ENCODE results near the gene HOXA9. TPM values are rescaled to one million over a fixed set of nuclear protein-coding genes. Genes with fewer than 3 reads are reported as not detected.

The HOXA9 gene
- total RNA-seq, 2 experiments from 2014 or later = not detected

DNA sequence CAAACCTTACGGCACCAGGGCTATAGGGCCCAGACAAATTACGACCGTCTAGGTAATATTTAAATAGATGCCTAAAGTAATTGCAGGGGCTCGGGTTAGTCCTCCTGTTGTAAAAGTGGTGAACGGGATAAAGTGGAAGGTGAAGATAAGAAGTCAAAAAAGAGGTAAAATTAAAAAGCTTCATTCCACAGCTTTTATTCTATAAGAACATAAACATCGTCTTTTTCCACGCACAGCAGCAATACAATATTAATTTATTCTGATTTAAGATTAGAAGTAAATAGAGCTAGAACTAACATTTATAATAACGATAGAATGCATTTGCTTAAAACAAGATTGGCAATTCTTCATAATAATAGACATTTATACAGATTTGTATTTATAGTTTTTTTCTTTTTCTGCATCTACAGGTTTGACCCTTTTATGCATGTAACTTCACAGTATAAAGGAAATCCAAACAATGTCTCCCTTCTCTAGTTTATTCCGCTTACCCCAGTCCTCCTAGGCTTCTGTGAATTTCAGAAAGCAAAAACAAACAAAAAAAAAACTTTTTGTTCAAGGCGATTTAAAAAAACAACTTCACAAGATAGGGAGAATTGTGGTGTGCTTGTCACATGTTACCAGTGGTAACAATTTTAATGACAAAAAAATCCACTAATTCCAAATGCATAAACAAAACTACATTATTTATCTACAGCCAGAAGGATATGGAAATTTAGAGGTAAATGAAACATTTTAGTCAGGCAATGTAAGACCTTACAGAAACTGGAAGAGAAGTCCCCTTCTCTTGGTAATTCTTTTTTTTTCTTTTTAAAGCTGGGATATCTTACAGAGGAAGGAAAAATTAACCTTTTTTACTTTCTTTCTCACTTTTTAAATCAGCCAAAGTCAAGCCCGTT lies 5.3 kb upstream of the HOXA9 start:
- DNase-seq = no peak
- Mint-ChIP-seq H3K36me3 (ENCODE audit: low read depth) (no peaks in the 10 kb centered on the region), H3K9me3 (no peaks in the 10 kb centered on the region), H3K4me3 (no peak overlapping the region), H3K27me3 (peaks cover 73% of the 10 kb centered on the region), H3K4me1 (ENCODE audit: low read depth) (peaks cover 34% of the 10 kb centered on the region), H3K27ac (no peak overlapping the region)
- CTCF ChIA-PET = interaction anchor here (0.9 to 10.4 kb wide), 8 partner anchors 8 to 801 kb away, joined by 3 to 61 read pairs (median 5); no protein-coding TSS in a partner anchor
- no peak for ATAC-seq
- TF ChIP-seq, protein P1, sequence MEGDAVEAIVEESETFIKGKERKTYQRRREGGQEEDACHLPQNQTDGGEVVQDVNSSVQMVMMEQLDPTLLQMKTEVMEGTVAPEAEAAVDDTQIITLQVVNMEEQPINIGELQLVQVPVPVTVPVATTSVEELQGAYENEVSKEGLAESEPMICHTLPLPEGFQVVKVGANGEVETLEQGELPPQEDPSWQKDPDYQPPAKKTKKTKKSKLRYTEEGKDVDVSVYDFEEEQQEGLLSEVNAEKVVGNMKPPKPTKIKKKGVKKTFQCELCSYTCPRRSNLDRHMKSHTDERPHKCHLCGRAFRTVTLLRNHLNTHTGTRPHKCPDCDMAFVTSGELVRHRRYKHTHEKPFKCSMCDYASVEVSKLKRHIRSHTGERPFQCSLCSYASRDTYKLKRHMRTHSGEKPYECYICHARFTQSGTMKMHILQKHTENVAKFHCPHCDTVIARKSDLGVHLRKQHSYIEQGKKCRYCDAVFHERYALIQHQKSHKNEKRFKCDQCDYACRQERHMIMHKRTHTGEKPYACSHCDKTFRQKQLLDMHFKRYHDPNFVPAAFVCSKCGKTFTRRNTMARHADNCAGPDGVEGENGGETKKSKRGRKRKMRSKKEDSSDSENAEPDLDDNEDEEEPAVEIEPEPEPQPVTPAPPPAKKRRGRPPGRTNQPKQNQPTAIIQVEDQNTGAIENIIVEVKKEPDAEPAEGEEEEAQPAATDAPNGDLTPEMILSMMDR (IDR thresholded peaks at IDR 0.05) = no peak
- POLR2A ChIA-PET = no interaction called here
- intact Hi-C loops (cut with micrococcal nuclease) = loop anchor here (5.0 kb wide), 1 partner anchor 72 kb away; the partner anchor contains the start of gene EVX1

DNA sequence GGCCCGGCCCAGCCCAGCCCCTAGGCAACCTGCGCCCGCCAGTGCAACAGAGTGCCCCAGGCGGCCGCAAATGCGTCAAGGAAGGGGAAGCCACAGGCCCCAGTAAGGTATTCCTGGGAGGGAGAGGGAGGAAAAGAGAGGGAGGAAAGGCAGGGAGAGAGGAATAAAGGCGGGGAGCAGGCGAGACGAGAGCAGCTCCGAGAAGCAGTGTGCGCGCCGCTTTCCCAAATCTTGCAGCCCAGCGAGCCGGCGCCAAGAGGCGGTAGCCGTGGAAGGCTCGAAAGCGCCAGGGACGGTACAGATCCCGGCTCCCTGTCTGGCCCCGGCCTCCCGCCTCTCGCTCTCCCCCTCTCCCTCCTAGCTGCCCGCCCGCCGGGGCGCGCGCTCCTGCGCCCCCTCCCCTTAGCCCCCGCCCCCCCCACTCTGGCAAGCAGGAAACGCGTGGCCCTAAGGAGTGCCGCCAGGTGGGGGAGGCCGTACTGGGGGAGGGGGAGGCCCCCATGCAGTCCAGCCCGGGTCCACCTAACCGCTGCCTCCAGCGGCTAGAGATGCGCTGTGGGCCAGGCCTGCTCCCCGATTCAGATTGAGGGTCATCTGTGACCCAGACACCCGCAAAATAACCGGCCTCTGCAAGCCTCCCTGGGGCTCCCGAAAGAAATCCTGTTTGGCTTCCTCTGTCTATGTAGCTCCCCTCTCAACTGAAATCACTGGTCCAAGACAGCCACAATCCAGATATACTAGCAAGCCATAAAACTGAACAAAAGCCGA lies 4.5 kb upstream of the HOXA9 start:
- no peak for DNase-seq
- TF ChIP-seq, protein P1 (IDR thresholded peaks at IDR 0.05) = no peak
- Mint-ChIP-seq H3K4me3 (no peak overlapping the region), H3K9me3 (no peaks in the 10 kb centered on the region), H3K27me3 (peaks cover 72% of the 10 kb centered on the region), H3K27ac (no peak overlapping the region), H3K4me1 (ENCODE audit: low read depth) (peaks cover 37% of the 10 kb centered on the region), H3K36me3 (ENCODE audit: low read depth) (no peaks in the 10 kb centered on the region)
- ChIA-PET POLR2A (no interaction called here), CTCF (interaction anchor here (1.1 to 10.4 kb wide), 7 partner anchors 7 to 800 kb away, joined by 3 to 61 read pairs (median 5); no protein-coding TSS in a partner anchor)
- intact Hi-C loops (cut with micrococcal nuclease) = loop anchor here (5.0 kb wide), 2 partner anchors 32 to 72 kb away; partner anchors contain the start of genes EVX1 and HOXA13
- no peak for ATAC-seq

DNA sequence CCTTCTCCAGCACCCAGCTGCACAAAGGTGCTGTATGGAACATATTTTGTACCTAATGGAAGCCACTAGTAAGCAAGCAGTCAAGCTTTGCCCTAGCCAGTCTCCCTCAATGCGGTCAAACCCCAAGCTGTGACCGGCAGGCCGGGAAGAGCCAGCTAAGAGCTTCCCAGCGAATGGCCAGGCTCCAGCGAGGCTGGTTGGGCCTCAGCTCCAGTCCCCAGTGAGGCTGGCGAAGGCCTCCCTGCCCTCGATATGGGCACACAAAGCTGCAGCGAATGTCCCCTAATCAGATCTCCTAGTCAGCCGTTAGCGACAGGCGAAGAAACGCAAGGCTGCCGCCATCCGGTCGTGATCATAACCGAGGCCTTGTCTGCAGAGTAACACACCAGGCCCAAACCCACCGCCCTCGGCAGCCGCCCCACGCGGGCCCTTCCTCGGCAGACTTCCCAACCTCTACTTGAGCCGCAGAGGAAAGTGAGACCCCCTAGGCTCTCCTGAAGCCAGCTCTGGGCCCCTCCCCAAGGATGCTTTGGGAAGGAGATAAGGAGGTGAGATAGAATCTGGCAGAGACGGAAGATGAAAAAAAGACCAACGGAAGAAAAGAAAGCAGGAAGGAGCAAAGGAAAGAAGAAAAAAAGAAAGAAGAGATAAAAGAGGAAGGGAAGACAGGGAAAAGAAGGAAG lies 3.1 kb upstream of the HOXA9 start:
- H3K4me3 Mint-ChIP-seq = no peak overlapping the region
- H3K36me3 Mint-ChIP-seq (ENCODE audit: low read depth) = no peaks in the 10 kb centered on the region
- TF ChIP-seq, protein P1 (IDR thresholded peaks at IDR 0.05) = no peak
- H3K4me1 Mint-ChIP-seq (ENCODE audit: low read depth) = peaks cover 38% of the 10 kb centered on the region
- intact Hi-C loops (cut with micrococcal nuclease) = loop anchor here (5.0 kb wide), 1 partner anchor 34 kb away; the partner anchor contains the start of gene HOXA13
- no peak overlapping the region for H3K27ac Mint-ChIP-seq
- ATAC-seq = no peak
- peaks cover 79% of the 10 kb centered on the region for H3K27me3 Mint-ChIP-seq
- ChIA-PET POLR2A (no interaction called here), CTCF (interaction anchor here (1.1 to 2.2 kb wide), 7 partner anchors 11 to 42 kb away, joined by 3 to 13 read pairs (median 5); no protein-coding TSS in a partner anchor)
- H3K9me3 Mint-ChIP-seq = no peaks in the 10 kb centered on the region
- peak; percentile 62 for DNase-seq

DNA sequence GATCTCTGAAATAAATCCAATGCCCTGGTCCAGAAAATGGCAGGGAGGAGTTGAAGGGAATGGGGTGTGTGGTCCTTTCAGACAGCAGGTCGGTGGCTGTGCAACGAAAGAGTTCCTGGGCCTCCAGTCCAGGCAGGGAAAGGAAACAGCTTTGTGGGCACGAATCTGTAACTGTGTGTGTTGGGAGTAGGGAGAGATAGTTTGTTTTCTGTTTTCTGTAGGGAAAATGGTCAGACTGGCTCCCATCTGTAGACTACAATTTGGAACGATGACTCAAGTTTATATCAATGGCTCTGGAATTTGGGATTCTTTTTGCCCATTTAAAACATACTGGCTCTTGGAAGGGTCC lies 2.6 kb upstream of the HOXA9 start:
- Mint-ChIP-seq H3K27ac (no peak overlapping the region), H3K36me3 (ENCODE audit: low read depth) (no peaks in the 10 kb centered on the region), H3K4me1 (ENCODE audit: low read depth) (peaks cover 38% of the 10 kb centered on the region), H3K9me3 (no peaks in the 10 kb centered on the region), H3K4me3 (no peak overlapping the region), H3K27me3 (peaks cover 83% of the 10 kb centered on the region)
- ATAC-seq (no peak), DNase-seq (no peak)
- CTCF ChIA-PET = interaction anchor here (1.1 to 1.7 kb wide), 5 partner anchors 12 to 28 kb away, joined by 3 to 7 read pairs (median 5); no protein-coding TSS in a partner anchor
- intact Hi-C loops (cut with micrococcal nuclease) = loop anchor here (5.0 kb wide), 1 partner anchor 34 kb away; the partner anchor contains the start of gene HOXA13
- POLR2A ChIA-PET = no interaction called here
- TF ChIP-seq, protein P1 (IDR thresholded peaks at IDR 0.05) = no peak

Measured in activated CD8-positive, alpha-beta T cell treated with anti-CD3 and anti-CD28 coated beads for 36 hours (primary cell).